HEK293T (cell line): Measurements from ENCODE around the gene BCHE.

Source experiments
- BHLHE40 ChIP-seq: fragments of 450-650 bp; IDR thresholded peaks from 2 replicates; pipeline ENCODE4 v1.6.1; 2016; ENCODE audit warnings: mild to moderate bottlenecking, moderate library complexity, borderline replicate concordance
- FOXM1 ChIP-seq: fragments of 450-650 bp; IDR thresholded peaks from 2 replicates; pipeline ENCODE4 v1.6.1; 2017; ENCODE audit warnings: mild to moderate bottlenecking, borderline replicate concordance
- L3MBTL2 ChIP-seq: fragments of 450-650 bp; conservative IDR thresholded peaks from 2 replicates; pipeline ENCODE4 v1.6.1; 2016; ENCODE audit warnings: mild to moderate bottlenecking
- PKNOX1 ChIP-seq: fragments of 450-650 bp; IDR thresholded peaks from 2 replicates; pipeline ENCODE4 v1.6.1; 2016
- SP1 ChIP-seq: fragments of 450-650 bp; IDR thresholded peaks from 2 replicates; pipeline ENCODE4 v1.6.1; 2017

- TF ChIP-seq L3MBTL2: no peak
- no peak for TF ChIP-seq FOXM1
- no peak for TF ChIP-seq BHLHE40
- no peak for TF ChIP-seq PKNOX1
- no peak for TF ChIP-seq SP1
Observed at GRCh38 chr3:165786013-165786412, 51.2 kb downstream of the BCHE start.
